GM13977 (cell line): ENCODE results near the gene MRPS27.

ENCODE experiments used
- DNase-seq: peaks from one replicate; pipeline ENCODE4 v3.0.0; 2012; ENCODE audit warnings: low spot score
- in situ Hi-C: fragments of 300-500 bp; cut with MboI; formaldehyde crosslinking; loops from one replicate; pipeline ENCODE4 v1.12.0; 2022; ENCODE audit warnings: low sequenced_read_pairs, low pct_unique_long_range_greater_than_20kb, mixed read lengths, inconsistent platforms; ENCODE audit not compliant: unreplicated experiment
- TF ChIP-seq, protein P1 (sequence below): IDR thresholded peaks from 2 replicates; pipeline ENCODE4 v1.5.1; 2012; ENCODE audit warnings: mild to moderate bottlenecking, control low read depth; ENCODE audit not compliant: insufficient read depth; ENCODE audit errors: extremely low read depth, missing control alignments

The MRPS27 gene

DNA sequence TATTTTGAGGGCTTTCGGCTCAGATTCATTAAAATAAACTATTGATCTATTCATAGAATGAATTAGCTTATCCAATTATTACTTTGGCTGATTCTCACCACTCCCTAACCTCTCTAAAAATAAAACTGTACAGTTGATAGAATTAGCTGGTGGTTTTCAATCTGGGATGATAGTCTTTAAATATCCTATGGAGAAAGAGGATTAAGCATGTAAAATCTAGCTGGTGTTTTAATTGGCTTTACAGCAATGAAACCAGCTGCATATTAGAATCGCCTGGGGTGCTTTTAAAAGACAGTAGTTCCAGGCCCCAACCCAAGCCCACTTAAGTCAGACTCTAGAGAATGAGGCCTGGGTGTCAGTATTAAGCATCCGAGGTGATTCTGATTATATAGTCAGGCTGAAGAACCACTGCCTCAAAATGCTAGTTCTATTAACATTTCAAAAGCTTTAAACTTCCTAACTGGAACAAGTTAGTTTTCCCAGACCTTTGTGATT is 117.7 kb downstream of the MRPS27 start:
- TF ChIP-seq, protein P1, sequence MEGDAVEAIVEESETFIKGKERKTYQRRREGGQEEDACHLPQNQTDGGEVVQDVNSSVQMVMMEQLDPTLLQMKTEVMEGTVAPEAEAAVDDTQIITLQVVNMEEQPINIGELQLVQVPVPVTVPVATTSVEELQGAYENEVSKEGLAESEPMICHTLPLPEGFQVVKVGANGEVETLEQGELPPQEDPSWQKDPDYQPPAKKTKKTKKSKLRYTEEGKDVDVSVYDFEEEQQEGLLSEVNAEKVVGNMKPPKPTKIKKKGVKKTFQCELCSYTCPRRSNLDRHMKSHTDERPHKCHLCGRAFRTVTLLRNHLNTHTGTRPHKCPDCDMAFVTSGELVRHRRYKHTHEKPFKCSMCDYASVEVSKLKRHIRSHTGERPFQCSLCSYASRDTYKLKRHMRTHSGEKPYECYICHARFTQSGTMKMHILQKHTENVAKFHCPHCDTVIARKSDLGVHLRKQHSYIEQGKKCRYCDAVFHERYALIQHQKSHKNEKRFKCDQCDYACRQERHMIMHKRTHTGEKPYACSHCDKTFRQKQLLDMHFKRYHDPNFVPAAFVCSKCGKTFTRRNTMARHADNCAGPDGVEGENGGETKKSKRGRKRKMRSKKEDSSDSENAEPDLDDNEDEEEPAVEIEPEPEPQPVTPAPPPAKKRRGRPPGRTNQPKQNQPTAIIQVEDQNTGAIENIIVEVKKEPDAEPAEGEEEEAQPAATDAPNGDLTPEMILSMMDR = no peak
- no peak for DNase-seq
- in situ Hi-C loops = no loop called here

DNA sequence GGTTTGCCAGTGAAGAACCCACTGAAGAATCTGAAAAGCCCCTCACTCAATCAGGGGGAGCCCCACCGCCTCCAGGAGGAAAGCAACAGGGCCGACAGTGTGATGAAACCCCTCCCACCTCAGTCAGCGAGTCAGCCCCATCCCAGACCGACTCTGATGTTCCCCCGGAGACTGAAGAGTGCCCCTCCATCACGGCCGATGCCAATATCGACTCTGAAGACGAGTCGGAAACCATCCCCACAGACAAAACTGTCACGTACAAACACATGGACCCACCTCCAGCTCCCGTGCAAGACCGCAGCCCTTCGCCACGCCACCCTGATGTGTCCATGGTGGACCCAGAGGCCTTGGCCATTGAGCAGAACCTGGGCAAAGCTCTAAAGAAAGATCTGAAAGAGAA is 120.4 kb downstream of the MRPS27 start:
- in situ Hi-C loops = no loop called here
- no peak for DNase-seq
- TF ChIP-seq, protein P1 = no peak

DNA sequence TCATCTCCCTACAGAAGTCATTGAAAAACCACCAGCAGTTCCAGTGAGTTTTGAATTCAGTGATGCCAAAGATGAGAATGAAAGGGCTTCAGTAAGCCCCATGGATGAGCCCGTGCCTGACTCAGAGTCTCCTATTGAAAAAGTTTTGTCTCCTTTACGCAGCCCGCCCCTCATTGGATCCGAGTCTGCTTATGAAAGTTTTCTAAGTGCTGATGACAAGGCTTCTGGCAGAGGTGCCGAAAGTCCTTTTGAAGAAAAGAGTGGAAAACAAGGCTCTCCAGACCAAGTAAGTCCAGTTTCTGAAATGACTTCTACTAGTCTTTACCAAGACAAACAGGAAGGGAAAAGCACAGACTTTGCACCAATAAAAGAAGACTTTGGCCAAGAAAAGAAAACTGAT is 122.6 kb downstream of the MRPS27 start:
- TF ChIP-seq, protein P1 = no peak
- in situ Hi-C loops = no loop called here
- no peak for DNase-seq

DNA sequence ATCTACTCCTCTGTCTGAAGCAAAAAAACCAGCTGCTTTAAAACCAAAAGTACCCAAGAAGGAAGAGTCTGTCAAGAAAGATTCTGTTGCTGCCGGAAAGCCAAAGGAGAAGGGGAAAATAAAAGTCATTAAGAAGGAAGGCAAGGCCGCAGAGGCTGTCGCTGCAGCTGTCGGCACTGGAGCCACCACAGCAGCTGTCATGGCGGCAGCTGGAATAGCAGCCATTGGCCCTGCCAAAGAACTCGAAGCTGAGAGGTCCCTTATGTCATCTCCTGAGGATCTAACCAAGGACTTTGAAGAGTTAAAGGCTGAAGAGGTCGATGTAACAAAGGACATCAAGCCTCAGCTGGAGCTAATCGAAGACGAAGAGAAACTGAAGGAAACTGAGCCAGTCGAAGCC is 124.5 kb downstream of the MRPS27 start:
- in situ Hi-C loops = no loop called here
- TF ChIP-seq, protein P1 = no peak
- no peak for DNase-seq

DNA sequence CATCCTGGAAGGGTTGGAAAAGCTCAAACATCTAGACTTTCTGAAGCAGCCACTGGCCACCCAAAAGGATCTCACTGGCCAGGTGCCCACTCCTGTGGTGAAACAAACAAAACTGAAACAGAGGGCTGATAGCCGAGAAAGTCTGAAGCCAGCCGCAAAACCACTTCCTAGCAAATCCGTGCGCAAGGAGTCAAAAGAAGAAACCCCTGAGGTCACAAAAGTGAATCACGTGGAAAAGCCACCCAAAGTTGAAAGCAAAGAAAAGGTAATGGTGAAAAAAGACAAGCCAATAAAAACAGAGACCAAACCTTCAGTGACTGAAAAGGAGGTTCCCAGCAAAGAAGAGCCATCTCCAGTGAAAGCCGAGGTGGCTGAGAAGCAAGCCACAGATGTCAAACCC is 125.2 kb downstream of the MRPS27 start:
- TF ChIP-seq, protein P1 = no peak
- peak; percentile 49 for DNase-seq
- in situ Hi-C loops = no loop called here

DNA sequence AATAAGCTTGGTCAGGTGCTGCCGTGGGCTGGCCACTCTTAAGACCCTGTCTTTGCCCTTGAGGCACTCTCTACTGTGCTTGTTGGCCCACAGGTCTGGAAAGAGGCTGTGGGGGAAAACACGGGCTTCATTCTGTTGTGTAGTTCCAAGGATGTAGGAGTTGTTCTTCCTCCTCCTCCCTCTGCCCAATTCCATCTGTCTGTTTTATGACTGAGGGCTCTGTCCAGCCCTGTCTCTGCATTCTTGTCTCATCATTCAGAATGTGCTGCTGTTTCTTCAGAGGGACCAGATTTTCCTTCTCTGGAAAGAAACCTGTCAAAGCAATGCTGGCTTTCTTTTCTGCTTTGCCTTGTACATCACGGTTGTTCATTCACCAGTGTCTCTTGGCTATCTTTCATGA is 128.6 kb downstream of the MRPS27 start:
- TF ChIP-seq, protein P1 = no peak
- no peak for DNase-seq
- in situ Hi-C loops = no loop called here

DNA sequence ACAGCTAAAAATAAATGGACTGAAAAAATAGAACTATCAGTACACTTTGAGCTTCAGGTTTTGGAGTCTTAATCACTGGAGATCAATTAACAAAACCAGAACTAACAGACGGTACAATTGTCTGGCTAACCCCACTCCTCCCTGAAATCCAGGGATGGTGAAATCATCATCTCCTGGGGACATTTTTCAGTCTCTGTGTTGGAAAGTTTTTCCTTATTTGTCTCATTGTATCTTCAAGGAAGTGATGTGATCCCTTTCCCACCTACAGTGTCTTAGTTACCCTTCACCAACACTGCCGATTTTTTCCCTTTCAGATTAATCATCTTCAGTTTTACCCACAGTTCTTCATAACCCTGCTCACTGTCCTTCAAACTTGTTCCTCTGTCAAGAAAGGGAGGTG is 130.9 kb downstream of the MRPS27 start:
- TF ChIP-seq, protein P1 = no peak
- DNase-seq = no peak
- in situ Hi-C loops = no loop called here
